ENCODE measurements around the gene ADAR.
A peak's percentile ranks its signal among the peaks of the same experiment; 100 is the strongest.

The ADAR gene

DNA sequence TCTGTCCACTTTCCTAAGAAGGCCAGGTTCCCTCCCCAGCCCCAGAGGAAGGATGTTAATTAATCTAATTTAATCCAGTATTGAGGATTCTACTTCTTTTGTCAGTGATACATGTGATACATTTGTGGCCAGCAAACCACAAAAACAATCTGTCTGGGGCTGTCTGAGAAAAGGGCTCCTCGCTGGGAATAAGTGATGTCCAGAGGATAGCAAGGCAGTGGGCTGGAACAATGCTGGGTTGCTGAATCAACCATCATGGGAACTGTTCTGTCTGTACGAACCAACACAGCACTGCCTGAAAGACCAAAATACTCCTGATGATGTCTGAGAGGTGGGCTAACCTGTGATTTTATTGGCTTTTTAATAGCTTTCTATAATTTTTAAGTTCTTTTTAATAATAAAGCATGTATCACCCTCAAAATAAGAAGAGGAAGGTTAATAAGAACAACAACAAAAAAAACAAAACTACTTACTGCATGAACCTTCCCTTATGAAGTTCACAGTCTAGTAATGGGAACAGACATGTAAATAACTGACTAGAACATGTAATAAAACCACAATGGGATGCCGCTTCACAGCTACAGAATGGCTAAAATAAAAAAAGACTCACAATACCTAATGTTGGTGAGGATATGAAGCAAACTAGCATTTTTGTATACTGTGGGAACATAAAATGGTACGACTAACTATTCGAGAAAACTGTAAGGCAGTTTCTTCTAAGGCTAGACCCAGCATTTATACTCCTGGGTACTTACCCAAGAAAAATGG, 11.4 kb upstream of the ADAR start:
- no peak for DNase-seq

DNA sequence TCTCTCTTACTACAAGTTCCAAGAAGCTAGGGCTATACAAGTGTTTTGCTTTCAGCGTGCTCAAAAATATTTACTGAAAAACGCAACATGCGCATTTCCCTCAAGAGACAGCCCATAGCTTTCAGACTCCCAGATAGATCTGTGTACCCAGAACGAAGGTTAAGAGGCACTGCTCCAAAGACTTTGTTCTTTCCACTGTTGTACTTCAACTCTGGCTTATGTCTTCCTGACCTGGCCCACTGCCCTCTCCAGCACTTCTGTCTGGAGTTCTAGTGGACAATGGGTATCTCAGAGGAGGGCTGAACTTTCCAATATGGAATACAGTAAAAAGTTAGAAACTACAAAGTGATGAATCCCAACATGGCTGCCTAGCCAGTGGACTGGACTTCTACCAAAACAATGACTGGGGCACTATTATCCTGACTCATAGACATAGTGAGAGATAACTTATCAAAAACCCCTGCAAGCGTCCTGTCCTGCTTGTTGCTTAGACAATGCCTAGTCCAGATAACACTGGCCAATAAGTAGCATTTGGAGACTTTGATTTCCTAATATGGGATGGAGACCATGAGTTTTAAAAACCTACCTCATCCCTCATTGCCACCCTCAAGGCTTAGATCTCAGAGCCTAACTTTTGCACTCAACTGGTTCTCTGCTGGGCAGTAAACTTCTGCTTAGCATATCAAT, 8.8 kb upstream of the ADAR start:
- no peak for DNase-seq

DNA sequence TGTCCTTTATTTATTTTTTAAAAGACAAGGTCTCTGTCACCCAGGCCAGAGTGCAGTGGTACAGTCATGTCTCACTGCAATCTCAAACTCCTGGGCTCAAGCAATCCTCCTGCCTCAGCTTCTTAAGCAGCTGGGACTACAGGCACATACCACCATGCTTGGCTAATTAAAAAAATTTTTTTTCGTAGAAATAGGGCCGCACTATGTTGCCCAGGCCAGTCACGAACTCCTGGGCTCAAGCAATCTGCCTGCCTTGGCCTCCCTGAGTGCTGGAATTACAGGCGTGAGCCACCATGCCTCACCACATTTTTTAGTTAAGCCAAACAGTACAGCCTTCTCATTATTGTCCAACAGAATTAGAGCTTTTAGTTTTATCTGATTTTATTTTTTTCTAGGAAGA, 7.4 kb upstream of the ADAR start:
- no peak for DNase-seq

DNA sequence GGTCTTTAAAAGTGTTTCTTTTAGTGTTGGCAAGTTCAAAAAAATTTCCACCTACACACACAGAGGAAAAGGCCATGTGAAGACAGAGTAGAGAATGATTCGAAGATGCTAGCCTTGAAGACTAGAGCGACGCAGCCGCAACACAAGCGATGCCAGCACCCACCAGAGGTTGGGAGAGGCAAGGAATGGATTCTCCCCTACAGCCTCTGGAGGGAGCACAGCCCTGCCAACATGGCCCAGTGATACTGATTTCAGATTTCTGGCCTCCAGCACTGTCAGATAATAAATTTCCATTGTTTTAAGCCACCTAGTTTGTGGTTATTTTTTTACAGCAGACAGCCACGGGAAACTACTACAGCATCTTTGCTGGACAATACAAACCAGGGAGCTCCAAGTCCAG, 6.9 kb upstream of the ADAR start:
- no peak for DNase-seq

DNA sequence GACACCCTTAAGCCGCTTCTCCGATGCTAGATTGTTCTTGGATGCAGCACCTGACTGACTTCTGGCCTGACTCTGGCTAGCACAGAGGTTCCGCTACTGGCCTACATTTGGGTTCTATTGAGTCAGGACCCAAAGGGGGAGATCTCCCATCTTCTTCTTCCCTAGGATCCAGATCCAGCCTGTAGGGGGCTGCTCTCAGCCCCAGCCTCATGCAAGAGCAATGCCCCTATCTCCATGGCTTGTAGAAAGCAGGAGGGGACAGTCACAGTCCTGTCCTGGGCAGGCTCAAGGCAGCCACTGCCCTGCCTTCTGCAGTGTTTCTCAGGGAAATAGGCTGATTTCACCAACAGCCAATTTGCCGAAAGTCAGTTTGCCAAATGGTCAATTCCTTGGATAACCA, 6.3 kb upstream of the ADAR start:
- no peak for DNase-seq

DNA sequence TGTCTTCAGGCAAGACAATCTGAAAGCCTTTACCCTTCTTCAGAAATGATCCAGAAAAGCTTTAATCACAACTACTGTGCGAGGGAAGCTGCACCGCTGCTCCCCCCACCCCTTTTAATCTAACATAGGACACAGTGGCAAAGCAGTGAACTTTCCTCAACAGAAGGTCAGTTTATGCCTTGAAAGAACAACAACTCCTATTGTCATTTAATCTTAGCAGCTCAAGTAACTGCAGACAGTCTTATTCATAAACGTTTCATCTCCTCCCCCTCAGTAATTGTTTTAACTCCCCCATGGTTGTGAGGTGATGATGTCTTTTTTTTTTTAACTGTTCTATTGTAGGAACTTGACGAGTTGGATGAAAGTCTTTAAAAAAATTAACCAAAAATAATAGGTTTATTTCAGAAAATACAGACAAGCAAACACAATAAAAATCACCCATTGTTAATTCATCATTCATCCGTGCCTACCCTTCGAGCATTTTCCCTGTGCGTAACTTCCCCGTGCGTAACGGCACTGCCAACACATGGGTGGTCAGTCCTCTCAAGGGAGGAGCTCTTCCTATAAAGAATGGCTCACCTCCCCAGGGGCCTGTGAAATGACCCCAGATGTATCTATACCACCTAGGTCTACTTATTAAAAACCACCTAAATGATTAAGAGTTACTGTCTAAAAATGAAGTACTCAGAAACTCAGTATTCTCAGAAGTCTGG, 3.3 kb upstream of the ADAR start:
- DNase-seq: peak in 7 of 58 donors; percentile 4 to 40 (median 8)

DNA sequence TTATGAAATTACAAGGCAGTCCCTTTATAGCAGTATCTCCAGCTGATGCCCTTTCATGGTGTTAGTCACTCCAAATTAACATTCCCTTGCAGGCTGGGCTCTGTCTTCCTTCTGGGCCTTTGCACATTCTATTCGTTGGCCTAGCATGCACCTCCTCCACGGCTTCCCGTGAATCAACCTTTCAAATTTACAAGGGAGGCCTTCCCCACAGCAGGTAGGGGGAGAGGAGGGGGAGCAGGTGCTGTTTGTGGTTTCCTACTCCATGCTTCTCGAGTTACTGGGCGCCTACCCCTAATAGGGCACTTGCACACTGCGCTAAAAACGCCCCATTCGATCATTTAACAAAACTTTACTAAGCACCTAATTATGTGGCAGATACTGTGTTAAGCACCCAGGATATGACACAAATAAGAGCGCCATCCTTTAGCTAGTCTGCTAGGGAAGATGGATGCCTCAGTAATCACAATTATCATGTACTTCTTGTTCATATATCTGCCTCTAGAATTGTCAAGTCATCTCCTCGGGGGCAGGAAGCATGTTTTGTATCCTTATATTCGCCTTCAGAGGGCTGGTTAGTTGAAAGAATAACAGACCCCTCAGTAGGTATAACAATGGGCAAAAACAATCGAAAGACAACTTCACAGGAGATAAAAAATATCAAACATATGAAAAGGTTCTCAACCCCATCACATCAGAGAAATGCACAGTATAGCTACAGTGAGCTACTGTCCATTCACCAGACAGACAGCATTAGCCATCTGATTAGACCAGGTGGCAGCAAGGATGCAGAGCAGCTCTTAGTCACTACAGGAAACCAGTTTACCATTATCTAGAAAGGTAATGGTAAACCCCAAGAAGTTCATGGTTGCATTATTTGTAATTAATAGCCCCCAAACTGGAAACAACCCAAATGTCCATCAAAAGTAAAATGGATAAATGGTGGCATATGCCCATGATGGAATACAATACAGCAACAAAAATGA, 1.7 kb upstream of the ADAR start:
- DNase-seq: no peak

DNA sequence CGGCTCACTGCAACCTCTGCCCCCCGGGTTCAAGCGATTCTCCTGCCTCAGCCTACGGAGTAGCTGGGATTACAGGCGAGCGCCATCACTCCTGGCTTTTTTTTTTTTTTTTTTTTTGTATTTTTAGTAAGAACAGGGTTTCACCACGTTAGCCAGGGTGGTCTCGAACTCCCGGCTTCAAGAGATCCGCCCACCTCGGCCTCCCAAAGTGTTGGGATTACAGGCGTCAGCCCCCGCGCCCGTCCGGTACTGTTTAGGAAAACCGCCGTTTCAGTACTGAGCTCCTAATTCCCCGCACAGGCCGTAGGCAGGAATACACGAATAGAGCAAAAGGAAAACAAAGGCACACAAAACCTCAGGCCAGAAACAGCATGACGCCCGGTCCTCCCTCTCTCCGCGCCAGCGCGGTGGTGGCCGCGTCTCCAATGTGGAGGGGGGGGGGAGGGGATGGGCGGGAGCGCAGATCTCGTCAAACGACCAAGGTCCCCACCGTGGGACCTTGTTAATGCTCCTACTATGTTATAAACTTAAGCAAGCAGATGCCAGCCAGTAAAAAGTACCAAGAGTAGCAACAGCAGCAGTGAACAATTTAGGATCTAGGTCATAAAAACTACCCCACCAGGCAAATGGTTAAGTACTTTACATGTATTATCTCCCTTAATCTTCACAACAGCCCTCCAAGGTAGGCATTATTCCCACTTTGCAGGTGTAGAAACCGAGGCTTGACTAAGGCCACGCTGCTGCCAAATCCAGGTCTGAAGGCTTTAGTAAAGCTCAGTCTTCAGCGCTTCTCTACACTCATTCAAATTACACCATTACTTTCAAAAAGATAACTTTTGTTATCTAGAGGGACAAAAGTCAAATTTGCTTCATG, 648 bp upstream of the ADAR start:
- peak in 47 of 58 donors; percentile 7 to 58 (median 27) for DNase-seq

DNA sequence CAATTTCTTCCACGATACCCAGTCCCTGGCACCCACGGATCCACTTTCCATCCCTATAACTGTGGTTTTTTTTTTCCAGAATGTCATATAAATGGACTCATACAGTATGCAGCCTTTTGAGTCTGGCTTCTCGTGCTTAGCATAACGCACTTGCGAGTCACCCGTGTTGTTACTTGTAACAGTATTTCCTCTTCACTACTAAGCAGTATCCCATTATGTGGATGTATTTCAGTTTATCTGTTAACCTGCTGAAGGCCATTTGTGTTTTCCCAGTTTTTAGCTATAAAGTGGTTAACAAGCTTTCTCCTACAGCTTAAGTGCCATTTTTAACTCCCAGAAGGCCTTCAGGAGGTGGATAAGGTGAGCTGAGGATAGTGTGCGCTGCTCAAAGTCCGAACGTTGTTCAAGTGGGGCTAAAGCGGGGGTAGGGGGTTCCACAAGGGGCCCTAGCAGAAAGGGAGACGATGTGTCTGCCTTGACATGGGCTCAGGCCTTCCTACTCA, 829 bp downstream of the ADAR start:
- peak in 2 of 58 donors; percentile 9 to 16 for DNase-seq

DNA sequence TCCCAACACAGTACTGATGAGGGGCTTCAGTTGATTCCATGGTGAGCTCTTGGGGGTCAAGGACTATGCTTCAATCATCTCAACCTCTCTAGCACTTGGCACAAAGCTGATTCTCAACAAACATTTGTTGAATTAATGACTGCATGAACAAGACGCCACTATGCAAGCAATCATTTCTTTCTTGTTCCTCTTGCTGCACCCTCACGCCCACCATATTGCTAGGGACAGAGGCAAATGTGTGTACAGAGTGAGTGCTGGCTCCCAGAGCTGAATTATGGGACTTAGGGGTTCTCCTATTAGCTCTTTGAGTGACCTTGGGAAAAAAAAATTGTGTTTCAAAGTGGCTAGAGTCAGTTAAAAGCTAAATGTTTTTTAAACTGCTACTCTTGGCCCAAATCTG, 2.5 kb downstream of the ADAR start:
- no peak for DNase-seq

DNA sequence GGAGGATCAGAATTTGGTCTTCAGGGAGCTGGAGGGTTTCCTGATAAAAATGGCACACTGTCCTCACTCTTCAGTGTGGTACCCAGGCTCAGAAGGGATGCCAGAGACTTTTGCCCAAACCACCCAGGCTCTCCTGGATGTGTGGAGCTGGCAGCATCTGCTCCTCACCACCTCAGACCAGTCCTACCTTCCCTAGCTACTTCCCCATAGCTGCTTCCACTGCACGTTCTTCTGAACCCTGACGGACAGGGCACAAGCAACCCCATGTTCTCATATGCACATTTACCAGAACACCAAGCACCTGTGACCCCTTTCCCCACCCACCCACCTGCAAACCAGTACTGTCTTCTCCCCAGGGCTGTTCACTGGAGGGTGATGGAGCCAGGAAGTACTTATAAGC, 4.7 kb downstream of the ADAR start:
- no peak for DNase-seq

DNA sequence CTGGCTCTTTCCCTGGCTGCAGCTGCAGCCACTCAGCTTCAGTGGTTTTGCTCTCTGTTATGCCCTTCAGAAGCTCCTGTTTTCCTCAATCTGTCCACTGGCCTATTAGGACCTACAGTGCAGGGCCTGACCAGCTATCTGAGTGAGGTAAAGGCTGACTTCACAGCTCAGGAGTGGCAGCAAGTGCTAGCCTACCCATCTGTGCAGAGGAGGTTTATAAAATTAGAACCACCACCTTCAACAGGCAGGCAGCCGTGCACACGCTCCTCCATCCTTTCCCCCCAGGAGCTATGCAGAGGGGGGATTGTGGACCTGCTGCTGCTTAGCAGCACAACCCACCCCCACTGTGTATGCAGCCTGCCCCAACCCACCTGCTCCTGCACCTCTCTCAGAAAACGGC, 8.3 kb downstream of the ADAR start:
- peak in 15 of 58 donors; percentile 10 to 57 (median 25) for DNase-seq

DNA sequence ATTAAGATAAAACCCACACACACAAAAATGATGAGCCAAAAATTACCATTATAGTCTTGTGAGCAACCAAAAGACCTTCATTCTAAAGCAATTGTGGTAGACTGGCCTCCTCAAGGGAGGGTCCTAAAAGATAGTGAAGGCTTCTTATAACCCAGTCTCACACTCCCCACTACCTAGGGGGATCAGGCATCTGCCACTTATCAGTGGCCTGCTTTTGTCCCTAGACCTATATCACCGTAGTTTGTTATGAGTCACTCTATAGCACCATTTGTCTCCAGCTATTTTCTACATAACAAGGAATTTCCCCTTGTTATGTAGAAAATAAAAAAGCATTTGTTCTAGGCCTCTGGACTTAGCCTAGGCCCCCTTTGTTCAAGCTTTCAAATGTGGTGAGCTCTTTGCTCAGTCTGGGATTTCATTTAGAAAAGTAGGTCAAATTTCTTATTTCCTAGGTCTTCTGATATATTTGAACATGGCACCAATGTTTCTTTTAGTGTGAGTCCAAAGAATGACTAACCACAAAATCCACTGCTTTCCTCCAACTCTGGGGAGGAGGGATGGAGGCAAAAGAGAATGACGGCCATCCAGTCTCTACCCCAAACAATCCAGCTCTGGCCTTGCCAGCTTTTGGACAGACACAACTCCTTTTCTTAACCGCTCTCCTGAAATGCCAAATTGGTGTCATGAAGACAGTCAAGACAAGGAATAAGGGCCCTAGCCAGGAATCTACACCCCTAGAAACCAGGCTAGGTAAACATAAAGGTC, 8.9 kb downstream of the ADAR start:
- DNase-seq: peak in 17 of 58 donors; percentile 11 to 68 (median 24)

DNA sequence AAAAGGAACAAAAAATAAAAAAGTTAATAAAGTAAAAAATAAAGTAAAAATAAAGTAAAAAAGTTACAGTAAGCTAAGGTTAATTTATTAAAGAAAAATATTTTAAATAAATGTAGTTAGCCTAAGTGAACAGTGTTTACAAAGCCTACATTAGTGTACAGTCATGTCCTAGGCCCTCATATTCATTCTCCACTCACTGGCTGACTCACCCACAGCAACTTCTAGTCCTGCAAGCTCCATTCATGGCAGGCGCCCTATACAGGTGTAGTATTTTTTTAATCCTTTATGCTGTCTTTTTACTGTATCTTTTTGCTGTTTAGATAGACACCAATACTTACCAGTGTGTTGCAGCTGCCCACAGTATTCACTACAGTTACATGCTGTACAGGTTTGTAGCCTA, 12.4 kb downstream of the ADAR start:
- DNase-seq: no peak

DNA sequence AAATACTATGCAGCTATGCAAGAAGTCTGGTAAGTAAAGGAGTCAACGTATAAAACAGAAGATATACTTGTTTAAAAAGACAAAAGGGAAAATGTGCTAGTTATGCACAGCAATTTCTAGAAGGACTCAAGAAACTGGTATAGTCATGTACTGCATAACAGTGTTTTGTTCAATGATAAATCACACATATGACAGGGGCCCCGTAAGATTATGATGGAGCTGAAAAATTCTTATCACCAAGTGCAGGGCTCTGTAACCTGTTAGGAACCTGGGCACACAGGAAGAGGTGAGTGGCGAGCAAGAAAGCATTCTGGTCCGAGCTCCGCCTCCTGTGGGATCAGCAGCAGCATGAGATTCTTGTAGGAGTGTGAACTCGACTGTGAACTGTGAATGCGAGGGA, 13.2 kb downstream of the ADAR start:
- DNase-seq: no peak

DNA sequence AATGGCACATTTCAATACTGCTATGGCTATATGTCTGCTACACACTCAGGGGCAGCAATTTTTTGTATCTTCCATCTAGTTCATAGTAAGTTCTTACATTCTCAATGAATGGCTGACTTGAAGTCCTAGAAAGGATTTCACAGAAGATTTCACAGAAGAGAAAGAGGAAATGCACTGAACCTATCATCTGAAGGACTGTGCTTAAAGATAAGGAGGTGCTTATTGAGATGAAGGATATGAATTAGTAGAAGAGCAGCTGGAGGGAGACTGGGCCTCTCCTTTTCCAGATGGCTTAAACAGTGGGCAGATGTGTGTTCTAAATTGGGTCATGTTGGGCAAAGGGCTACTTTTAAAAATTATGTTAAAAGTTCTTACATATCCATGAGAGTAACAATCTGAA, 14.6 kb downstream of the ADAR start:
- no peak for DNase-seq

DNA sequence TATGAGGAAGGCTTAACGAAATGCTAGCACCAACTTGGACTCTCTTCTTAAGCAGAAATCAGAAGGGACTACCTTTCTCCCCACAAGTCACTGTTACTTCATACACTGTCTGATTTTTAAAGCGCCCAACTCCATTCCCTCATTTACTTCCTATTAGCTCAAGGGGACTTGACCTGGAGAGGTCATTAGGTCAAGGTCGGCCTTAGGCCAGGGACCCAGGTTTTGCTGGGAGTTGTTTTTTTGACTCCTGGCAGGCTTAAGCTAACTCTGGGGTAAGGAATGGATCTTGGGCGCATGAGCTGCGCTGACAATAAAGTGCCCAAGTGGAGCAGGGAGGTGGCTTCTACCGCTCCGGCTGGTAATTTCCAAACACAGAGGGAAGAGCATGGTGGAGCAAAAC, 16.8 kb downstream of the ADAR start:
- no peak for DNase-seq

DNA sequence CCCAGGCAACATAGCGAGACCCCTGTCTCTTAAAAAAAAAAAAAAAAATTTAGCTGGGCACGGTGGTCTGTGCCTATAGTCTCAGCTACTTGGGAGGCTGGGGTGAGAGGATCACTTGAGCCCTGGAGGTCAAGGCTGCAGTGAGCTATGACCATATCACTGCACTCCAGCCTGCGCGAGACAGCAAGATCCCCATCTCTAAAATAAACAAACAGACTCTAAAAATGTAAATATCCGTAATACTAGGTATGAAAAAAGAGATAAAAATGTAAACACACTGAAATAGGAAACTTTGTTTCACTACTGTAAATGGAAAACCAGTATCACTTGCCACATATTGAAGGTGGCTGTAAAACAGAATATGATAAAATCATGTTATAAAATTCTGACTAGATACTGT, 17.2 kb downstream of the ADAR start:
- DNase-seq: no peak

DNA sequence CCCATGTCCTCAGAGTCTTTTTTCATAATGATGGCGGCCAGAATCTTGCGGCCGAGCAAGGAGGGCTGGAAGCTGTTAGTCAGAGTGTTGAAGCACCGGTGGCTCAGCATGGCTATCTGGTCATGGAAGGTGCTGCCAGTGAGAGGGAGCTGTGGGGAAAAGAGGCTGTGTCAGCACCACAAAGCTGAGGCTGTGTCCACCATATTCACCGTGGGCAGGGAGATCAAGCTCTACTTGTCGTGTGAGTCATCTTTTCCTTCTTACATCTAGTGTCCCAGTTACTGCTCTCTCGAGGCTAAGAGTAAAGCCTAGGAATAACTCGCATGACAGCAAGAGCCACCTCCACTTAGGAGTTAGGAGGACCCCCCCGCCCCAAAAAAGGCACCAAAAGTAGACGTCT, 18.2 kb downstream of the ADAR start:
- no peak for DNase-seq

Data from anterior cingulate cortex (tissue), 58 donors.